GM19099 (cell line): Measurements from ENCODE around the gene CD5L.

Source experiments
- POLR2A ChIP-seq: IDR thresholded peaks from 3 replicates; pipeline ENCODE4 v1.6.1; 2011; ENCODE audit warnings: low read depth; ENCODE audit not compliant: insufficient read length; ENCODE audit errors: extremely low read depth

Gene CD5L

DNA sequence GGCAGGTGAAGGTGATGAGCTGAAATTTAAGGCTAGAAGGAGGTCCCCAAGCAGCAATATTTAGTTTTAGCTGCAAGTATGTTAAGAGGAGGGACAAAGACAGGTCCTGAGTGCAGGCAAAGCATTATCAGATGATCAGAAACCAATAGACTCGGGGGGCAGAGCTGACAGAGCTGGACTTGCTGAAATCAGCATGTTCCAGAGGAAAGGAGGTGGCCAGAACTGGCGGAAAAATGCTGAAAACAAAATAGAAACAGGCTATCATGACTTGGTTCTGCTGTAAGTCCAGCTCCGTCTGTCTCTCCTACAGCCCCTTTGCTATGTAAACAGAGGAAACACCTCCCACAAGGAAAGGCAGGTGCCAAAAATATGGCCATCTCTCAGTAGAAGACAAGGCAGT is at the start of gene CD5L:
Gene CD5L, minus strand, starts transcription at position 101 of the 400 bp plus-strand sequence. CDS start 107 bp downstream, outside the sequence.
- no peak for TF ChIP-seq POLR2A

DNA sequence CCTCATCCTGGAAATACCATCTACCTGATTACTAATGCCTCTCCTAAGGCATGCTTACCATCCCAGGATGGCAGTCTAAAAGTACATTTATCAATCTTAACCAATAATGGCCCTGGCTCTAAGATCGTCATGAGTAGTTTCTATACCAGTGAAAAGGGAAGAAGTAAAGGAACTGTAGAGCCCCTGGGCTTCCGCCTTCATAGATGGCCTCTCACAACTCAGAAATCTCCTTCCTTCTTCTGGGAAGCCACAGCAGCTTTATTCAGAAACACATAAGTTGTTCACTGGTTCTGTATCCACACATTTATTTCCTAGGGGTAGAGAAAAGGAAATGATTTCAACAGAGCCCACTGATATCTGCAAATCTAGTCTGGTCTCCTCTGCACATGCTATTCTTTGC is 41.0 kb upstream of the CD5L start:
- TF ChIP-seq POLR2A, result no peak

DNA sequence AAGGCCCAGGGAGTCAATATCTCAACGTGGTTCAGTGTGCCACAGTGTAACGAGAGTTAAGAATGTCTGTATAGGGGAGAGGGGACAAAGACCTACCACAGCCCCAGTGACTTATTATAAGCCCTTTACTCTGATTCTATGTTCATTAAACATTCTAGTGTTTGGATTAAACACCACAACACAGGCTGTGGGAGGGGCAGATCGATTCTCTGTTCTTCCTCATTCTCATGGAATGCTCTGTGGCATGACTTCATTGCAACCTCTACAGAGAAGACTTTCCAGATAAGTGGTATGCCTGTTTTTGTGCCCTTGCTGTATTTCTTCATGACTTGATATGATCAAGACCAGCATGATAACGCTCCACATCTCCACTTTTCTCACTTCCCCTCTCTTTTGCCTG is 39.0 kb upstream of the CD5L start:
- TF ChIP-seq POLR2A, result no peak

DNA sequence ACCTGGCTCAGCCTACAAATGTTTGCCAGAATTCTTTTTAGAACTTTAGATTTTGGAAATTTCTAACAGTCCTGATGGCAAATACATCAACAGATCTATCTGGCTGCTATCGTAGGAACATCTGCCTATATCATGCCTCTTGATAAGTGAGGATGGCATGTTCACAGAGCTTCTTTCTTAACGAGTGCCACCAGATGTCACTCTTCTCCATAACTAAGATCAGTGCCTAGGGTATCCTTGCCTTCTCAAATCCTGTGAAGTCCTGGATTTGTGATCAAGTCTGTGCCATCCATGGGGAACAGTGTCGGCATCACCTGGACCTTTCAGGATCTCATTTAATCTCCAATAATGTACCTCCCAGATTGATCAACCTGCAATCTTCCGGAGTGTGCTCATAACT is 36.5 kb upstream of the CD5L start:
- TF ChIP-seq POLR2A, result no peak

DNA sequence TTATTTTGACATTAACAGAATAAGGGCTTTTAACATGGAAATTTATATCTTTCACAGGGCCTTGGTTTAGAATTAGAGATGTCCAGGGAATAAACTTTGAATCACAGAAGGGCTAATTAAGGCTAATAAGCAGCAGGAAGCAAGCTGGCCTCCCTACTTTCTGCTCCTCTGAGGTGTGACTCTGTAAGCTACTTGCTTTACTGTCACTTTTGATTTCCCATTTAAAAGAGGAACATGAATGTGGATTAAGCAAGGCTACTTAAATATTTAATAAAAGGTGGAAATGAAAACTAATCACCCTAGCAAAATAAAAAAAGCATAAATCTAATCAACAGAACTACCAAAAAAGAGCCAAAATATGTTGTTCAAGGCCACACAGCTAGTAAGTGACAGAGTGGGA is 28.9 kb upstream of the CD5L start:
- no peak for TF ChIP-seq POLR2A

DNA sequence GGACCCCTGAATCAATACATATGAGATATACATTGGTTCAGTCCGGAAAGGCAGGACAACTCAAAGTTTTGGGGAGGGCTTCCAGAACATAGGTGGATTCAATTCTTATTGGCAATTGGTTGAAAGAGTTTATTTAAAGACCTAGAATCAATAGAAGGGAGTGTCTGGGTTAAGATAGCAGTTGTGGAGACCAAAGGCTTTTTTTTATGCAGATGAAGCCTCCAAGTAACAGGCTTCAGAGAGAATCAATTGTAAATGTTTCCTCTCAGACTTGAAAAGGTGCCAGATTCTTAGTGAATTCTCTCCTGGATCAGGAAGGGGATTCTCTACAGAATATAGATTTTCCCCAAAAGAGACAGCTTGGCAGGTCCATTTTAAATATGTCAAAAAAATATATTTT is 27.0 kb upstream of the CD5L start:
- no peak for TF ChIP-seq POLR2A

DNA sequence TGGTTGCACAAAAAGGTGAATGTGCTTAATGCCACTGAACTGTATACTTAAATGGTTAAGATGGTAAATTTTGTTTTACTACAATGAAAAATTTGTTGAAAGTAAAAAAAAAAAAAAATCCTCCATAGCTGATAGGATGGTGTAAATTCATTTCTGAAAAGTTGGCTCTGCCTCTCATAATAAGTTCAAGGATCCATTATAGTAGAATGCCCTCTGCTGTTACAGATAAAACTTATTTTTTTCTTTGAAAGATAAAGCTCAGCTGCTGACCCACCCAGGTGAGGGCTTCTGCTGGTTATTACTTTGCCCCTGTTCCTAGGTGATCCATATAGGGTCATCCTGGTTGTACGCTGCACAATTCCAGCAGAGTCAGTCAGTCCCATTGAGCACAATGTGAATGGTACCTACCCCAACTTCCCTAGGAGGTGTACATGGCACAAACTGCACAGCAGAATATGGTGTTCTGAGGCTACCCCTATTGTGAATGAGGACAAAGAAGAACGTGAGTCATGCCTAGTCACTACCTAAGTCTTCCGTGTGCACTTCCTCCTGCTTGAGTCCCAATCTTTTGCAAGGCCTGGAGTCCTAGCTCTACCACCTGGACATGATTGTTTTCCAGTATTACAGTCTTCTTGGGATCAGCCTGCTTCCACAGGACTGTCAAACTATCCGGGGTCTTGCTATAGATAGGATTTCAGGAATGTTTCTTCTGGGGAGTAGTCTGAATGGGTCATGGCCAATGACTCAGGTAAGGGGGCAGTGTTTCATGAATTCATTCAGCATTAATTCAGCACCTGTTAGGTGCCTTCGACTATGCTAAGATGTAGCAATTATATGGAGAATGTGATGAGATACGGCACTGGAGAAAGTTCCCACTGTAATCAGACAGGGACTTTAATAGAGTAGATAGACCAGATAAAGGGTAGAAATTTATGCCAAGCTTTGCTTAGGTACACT is 20.8 kb upstream of the CD5L start:
- TF ChIP-seq POLR2A, result no peak

DNA sequence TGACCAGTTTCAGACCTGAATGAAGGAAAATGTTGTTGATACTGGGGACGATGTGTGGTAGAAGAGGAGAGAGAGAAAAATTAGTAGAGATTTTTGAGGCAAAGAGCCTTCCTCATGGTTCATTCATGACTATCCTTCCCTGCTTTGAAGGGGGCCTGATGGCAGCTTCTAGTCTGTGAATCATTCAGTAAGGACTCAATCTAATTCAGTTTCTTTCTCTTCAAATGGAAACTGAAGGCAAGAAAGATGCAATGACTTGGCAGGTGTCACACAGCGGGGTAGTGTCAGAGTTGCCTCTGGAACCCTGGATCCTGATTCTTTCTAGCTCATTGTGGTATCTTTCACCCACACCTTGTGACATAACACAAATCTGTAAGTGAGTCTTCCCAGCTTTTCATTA is 14.9 kb upstream of the CD5L start:
- TF ChIP-seq POLR2A, result no peak

DNA sequence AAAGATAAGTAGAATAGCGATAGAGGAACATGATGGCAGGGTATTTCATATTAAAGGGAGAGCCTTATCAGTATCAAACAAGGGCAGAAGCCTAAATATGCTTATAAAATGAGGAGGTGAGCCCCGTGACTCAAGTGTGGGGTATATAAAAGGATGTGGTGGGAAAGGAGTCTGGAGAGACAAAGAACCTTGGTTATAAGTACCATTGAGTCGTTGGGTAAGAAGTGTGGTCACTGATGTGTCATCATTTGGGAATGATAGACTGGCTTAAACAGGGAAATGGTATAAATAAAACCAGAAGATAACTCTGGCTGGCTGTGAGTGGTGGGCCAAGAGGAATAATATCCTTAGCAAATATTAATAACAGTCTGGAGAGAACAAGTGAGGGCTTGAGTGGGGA is 10.9 kb upstream of the CD5L start:
- no peak for TF ChIP-seq POLR2A

DNA sequence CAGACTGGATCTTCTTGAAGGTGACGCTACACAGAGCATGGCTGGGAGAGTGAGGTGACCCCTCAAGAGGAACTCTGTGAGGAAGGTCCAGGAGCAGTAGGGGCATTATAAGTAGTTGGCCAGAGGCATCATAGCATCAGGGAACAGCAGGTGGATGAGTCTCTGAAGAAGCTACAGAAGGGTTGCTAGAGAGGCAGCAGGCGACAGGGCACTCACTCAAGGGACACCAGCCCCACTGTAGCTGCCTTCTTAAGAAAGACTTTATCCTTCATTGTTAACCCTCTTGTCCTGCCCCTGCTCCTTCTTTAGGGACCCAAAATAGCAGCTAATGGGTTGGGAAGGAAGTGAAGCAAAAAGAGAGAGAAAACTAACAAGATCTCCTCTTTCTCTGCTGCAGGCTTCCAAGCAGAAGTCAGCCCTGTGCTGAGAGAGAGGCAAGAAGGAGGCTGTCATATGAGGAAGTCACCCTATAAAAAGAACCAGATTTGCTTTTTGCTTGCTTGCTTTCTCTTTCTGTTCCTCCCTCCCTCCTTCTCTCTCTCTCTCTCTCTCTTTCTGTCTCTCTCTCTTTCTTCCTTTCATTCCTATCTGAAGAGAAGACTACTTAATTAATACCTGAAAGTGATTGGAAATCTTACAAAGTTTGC is 7.7 kb upstream of the CD5L start:
- no peak for TF ChIP-seq POLR2A

DNA sequence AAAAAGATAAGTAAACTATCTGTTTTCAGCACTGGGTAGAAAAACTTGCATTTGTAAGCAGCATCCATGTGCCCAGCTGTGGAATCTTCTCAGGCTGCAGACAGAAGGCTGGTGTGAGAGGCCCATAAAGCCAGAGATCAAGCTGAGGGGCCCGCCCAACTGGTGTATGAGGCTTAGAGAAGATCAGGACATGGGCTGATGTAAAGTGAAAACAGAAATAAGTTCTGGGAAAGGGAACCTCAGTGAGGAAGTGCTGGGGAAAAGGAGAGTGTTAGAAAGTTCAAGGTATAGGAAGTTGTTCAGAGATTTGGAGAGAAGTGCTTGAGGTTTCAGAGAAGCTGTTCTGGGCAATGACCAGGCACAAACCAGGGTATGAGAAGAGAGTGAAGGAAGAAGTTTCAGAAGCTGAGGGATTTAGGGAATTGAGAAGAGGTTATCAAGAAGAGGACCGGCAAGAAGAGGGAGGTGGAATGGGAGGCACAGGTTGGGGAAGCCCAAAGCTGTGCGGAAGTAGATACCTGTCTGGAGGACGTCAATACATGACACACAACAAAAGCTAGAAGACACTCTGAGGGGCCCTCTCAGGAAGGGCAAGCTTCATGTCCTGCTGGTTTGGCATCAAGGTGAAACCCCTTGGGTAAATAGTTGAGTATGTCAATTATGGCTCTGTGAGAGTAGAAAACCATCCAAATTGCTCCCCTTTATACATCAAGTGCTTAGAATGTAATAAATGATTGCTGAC is 2.7 kb upstream of the CD5L start:
- no peak for TF ChIP-seq POLR2A

DNA sequence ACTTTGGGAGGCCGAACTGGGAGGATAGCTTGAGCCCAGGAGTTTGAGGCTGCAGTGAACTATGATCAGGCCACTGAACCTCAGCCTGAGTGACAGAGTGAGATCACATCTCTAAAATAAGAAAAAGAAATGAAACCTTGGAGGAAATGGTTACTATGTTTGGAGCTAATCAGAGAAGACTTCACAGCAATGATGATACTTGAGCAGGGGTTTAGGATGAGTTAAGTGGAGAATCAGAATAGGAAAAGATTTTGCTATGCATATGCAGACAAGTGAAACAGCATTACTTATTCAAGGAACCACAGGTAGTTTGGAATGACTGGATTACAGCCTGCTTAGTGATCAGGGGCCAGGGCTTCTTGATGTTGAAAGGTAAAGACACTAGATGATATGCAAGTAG is 1.3 kb upstream of the CD5L start:
- no peak for TF ChIP-seq POLR2A

DNA sequence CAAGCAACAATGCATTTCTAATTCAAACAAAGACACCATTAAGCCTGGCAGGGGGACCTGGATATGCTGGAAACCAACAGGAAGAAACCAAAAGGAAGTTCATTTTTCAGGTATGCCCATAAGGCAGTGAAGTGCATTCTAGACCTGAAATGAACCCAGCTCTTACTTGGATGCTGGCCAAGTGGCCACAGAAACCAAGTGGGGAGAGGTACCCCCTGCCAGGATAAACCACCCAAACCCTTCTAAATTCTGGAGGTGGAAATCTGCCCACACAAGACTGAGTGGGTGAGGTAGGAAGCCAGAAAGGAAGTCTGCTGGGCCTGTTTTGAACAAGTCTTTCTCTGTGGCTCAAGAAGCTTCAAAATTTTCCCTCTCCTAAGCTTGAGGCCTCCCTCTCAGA is 2.6 kb downstream of the CD5L start:
- TF ChIP-seq POLR2A, result no peak

DNA sequence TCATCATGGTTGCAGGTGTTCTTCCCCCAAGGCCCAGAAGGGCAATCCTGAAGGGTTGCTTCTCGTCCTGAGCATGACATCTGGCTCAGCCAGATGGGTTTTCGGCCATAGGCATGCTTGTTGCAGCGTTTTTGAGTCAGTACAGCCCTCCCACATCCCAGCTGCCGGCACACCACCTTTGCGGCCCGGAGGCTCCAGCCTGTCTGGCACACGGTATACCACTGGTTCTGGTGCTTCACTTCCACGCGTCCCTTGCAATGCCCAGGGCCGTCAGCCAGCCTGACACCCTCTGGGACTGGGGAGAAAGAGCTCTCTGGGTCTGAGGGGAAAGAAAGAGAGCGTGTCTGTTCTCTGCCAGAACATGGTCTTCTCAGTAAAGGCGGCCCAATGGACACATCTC is 7.2 kb downstream of the CD5L start:
- no peak for TF ChIP-seq POLR2A

DNA sequence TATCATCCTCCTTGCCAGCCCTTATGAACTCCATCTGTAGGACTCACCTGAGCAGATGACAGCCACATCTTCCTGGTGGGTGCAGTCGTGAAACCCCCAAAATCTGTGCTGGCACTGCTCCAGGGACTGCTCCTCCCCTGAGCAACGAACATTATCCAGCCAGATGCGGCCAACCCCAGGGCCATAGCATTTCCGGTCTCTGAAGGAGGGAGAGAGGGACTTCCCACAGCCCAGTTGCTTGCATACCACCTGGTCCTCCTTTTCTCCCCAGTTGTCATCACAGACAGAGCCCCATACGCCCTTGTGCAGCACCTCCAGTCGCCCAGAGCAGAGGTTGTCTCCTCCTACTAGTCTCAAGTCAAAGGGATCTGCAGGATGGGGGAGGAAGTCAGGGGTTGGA is 8.5 kb downstream of the CD5L start:
- no peak for TF ChIP-seq POLR2A
